Activated CD8-positive, alpha-beta memory T cell treated with anti-CD3 and anti-CD28 coated beads, Interleukin-2, amount 50 U/mL, for 48 hours (primary cell): ENCODE measurements around the gene KHDC4.
"Not testable (repeated sequence)": the region's sequence is repeated elsewhere in the genome, so short reads cannot be mapped to it uniquely, and the experiment has no call there.

Experiments used
- DNase-seq: peaks from one replicate; pipeline ENCODE4 v3.0.0-alpha.2; 2020

The KHDC4 gene

DNA sequence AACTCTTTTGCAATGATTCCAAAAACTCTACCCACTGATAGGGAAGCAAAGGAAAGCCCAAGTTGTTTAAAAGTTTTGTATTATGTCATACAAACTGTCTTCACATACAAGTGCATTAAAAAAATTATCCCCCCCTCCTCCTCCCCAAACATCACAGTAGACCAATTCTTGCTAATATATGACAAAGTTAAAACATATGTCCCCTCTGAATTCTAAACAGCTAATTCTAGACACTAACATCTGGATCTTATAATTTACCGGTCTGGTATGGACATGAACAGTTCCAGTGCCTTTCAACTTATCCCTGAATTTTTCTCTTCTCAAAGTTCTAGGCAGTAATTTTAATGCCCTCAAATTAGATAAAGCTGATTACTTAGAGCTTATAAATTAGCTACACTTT, 36.5 kb downstream of the KHDC4 start:
- DNase-seq: no peak

DNA sequence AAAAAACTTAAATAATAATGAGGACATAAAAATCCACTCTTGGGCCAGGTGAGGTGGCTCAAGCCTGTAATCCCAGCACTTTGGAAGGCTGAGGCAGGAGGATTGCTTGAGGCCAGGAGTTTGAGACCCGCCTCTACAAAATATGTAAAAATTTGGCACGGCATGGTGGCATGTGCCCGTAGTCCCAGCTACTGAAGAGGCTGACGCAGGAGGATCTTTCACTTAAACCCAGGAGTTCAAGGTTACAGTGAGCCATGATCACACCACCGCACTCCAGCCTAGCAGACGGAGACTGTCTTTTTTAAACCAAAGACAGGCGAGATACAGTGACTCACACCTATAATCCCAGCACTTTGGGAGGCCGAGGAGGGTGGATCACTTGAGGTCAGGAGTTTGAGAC, 37.7 kb downstream of the KHDC4 start:
- DNase-seq: not testable (repeated sequence)

DNA sequence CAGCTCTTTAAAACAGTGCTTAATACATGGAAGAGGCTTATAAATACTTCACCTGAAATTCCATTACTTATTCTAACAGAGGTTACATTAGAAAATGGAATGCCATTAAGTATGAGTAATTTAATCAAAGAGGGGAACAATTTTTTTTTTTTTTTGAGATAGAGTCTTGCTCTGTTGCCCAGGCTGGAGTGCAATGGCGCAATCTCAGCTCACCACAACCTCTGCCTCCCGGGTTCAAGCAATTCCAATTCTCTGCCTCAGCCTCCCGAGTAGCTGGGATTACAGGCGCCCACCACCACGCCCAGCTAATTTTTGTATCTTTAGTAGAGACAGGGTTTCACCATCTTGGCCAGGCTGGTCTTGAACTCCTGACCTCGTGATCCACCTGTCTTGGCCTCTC, 38.6 kb downstream of the KHDC4 start:
- not testable (repeated sequence) for DNase-seq

DNA sequence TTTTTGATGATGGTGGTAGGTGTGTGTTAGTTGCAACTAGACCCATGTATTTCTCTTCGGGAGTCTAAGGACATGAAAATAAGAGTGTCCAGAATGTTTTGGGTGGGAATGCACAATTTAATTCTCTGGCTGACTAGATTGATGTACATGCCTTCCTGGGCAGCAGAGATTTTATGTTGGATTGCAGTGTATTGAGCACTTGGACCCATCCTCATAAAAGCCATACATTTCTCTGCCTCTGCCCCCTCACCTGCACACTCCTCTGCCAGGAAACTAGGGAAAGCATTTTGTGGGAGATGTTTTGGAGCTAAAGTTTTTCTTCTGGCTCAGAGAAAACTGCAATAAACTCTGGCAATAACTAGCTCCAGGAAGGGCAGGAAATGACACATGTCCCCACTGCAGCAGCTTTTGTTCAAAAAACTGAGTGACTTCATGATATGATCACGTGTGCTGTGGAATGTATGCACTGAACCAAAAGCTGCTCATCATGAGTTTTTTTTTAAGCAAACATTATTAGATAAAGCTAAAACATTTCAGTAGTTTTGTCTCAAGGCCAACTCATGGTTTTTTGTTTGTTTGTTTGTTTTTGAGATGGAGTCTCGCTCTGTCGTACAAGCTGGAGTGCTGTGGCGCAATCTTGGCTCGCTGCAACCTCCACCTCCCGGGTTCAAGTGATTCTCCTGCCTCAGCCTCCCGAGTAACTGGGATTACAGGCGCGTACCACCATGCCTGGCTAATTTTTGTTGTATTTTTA, 40.6 kb downstream of the KHDC4 start:
- DNase-seq: no peak

DNA sequence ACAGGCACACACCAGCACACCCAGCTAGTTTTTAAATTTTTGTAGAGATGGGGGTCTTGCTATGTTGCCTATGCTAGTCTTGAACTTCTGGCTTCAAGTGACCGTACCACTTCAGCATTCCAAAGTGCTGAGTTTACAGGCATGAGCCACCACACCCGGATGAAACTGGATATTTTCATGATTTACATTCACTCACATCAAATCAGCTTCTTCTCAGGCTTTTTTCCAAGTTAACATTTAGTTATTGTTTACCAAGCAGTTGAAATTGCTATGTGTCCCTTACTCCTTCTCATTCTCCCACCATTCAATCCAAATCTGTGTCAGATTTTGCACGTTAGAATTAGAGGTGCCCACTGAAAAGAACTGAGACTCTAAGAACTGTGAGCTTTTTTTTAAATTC, 41.4 kb downstream of the KHDC4 start:
- DNase-seq: no peak

DNA sequence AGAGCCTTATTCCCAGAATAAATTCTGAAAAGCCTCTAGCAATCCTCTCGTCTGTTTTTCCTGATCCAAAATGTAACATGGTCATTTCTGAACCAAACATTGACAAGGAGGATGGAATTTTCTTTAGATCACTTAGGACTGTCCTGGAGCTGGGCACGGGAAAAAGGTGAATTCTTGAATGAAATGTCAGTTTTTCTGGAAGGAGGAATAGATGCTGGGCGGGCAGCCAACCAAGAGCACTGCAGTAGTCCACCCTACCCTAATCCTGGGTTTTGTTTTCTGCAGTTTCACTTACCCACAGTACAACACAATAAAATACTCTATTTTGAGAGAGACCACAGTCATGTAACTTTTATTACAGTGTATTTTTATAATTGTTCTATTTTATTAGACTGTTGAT, 44.0 kb downstream of the KHDC4 start:
- DNase-seq: no peak

DNA sequence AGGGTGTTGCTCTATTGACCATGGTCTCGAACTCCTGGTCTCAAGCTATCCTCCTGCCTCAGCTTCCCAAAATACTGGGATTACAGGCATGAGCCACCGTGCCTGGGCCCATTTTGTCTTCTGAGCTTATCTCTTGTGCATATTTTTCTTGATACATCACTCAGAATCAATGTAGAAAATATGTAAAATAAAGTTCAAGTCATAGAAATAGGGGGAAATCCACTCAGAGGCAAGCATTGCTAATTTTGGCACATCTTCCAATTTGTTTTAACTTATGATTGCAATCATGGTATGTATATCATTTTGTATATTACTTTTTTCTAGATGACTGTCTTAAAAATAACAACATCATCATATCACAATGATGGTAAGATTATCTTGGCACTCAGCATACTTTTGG, 44.6 kb downstream of the KHDC4 start:
- DNase-seq: no peak

DNA sequence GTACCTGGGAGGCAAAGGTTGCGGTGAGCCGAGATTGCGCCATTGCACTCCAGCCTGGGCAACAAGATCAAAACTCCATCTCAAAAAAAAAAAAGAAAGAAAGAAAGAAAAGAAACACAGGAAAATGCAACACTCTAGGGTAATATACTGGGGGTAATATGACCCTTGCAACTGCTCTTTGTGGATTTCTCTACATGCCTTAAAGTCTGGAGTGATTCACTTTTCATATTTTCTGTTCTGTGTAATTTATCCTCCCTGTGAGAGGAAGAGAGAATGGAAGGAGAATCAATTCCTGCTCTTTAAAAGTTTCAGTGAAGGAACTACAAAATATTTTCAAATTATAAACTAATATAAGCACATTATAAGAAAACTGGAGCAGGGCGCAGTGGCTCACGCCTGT, 45.7 kb downstream of the KHDC4 start:
- no peak for DNase-seq

DNA sequence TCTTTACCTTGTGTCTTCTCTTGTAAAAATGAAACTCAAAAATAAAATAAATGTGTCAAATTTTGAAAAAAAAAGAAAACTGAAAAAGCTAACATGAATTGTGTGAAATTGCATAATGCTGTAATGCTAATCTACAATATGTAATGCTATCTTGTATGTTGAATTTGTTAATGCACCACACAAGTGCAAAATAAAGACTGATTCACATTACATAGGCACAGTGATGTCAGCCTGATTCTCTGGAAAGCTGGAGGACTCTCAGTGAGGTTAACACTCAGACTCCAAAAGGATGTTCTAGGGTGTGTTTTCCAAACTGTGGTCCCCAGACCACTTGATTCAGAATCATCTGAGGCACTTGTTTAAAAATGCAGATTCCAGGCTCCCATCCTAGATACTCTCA, 49.2 kb downstream of the KHDC4 start:
- no peak for DNase-seq

DNA sequence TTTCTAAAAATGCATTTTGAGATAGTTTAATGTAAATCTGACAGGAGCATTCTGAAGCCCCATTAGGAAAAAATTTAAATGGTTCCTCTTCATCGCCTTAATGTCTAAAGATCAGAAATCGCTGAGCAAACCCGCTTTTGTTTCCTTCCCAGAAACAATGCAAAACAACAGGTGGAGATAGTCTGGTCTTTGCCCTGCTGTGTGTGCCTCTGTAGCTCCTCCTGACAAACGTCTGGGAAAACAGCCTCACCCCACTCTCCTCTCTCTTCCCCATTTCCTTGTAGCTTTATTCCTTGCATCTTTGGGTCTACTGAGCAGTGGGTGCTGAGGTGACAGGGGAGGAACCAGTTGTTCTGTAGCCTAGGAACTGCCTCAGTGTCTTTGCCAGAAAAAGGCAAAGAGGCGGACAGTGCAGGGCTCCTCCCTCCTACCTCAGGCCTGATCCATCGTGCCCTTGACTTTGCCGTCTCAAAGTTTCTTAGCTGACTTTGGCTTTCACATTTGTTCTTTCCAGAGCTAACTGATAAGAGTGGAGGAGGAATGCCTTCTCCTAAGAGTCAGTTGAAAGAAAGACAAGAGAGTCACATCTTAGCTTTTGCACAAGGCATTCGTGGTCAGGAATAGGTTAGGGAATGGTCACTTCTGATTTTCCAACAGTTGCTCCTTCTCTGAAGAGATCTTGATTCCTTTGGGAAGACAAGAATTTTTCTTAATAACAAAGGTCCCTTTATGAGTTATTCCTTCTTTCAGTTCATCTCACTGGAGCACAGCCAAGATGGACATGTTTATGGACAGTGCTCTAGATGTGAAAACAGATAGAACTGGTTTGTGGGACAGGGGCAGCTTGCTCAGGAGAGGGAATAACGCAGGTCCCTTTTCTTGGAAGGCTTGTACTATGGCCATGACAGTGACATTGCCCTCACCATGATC, 49.9 kb downstream of the KHDC4 start:
- no peak for DNase-seq

DNA sequence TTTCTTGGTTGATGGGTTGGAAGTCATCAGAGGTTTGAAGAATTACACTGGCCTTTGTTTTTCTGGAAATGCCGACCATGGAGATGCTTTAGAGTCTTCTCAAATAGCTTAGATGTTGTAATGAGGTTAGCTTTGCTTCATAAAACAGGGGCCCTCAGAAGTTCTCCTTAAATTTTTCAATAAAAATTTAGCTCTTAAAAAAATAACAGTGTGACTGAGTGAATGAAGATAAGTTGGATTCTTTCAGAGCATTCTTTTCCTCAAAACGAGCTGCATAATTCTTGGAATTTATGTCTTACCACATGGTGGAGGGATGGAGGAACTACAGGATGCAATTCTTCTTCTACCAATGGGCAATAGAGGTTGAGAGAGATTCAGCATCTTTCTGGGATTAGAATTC, 51.4 kb downstream of the KHDC4 start:
- DNase-seq: no peak

DNA sequence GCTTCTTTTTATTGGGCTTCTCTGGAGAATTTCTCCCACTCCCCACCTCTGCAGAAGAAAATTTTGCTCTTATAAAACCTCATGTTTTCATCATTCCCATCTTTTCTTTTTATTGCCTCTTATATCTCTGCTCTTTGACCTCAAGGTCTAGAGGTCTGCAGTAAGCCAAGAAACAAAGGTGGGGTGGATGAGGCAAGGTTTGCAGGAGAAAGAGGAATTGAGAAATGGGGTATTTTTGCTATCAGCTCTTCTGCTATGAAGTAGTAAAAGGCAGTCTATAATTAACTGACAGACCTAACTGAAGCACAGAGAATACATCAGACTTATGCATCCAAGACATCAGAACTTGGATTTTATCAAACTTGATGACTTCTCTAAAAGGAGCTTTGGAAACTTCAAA, 52.0 kb downstream of the KHDC4 start:
- DNase-seq: no peak

DNA sequence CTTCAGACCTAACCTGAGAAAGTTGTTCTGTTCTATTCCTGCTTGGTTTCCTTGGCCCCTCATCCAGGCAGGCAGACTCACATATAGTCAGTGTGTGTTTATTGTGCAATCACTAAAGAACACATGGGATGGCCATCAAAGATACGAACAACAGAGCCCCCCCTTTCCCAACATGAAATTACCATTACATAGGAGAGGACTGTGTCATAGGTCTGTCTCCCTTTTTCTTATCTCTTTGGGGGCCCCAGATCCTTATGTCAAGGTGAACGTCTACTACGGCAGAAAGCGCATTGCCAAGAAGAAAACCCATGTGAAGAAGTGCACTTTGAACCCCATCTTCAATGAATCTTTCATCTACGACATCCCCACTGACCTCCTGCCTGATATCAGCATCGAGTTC, 53.3 kb downstream of the KHDC4 start:
- no peak for DNase-seq

DNA sequence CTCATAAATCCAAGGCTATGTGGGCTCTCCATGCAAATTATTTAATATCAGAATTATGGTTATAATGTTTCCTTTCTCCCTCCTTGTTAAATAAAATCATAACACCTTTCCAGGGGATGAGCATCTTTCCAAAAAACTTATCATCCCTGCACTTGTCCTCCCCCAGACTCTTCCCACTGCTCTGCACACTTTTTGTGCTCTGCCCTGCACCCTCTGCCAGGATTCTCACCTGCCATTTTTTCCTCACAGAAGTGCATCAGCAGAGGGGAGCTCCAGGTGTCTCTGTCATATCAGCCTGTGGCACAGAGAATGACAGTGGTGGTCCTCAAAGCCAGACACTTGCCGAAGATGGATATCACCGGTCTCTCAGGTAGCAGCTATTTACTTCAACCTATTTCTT, 54.0 kb downstream of the KHDC4 start:
- no peak for DNase-seq

DNA sequence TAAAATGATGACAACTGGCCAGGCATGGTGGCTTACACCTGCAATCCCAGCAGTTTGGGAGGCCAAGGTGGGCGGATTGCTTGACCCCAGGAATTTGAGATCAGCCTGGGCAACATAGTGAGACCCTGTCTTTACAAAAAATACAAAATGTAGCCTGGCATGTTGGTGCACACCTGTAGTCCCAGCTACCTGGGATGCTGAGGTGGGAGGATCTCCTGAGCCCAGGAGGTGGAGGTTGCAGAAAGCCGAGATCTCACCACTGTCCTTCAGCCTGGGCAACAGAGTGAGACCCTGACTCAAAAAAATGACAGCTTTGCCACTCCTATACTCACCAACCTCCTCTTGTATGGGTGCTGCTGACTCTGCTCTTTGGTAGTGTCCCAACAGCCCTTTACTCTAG, 56.3 kb downstream of the KHDC4 start:
- DNase-seq: no peak

DNA sequence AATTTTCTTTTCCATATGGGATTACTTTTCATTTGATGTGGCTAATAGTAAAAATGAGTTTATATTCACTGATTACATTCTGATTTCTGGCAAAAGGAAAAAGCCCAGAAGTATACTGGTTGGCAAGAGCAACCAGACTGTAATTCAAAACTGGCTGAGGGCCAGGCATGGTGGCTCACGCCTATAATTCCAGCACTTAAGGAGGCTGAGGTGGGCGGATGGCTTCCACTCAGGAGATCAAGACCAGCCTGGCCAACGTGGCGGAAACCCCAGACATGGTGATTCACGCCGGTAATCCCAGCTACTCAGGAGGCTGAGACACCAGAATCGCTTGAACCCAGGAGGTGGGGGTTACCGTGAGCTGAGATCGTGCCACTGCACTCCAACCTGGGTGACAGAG, 60.4 kb downstream of the KHDC4 start:
- DNase-seq: no peak

DNA sequence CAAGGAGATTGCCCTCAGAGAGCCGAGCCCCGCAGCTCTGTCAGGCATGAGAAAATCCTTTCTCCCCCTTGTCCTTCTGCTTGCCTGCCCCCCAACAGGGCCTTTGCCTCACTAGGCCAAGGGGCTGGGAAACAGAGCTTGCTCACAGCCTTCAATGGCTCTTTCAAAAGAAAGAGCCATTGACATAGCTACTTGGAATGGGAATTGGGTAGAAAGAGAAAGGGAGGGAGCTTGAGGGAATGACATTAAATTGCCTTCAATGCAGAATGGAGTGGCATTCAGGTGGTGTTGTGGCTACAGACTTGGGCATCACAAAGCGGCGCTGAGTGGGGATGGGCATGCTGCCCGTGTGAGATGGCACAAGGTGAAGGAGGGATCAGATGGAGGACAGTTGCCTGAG, 61.7 kb downstream of the KHDC4 start:
- no peak for DNase-seq

DNA sequence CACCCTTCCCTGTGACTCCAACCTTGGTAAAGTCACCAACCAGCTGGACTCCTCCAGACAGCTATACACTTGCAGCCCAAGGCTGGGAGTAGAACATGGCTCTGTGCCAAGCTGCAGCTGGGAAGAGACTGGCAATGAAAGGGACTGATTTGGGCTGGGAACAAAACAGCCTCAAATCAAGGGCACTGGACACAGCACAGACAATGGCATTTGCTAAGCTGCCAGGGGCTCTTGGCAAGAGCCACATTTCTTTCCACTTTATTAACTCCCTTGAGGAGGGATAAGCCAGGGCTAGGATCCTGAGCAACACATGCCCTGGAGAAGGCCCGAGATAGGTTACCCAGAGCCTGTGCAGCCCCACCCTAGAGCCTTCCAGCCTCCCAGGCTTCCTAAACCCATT, 62.8 kb downstream of the KHDC4 start:
- DNase-seq: no peak

DNA sequence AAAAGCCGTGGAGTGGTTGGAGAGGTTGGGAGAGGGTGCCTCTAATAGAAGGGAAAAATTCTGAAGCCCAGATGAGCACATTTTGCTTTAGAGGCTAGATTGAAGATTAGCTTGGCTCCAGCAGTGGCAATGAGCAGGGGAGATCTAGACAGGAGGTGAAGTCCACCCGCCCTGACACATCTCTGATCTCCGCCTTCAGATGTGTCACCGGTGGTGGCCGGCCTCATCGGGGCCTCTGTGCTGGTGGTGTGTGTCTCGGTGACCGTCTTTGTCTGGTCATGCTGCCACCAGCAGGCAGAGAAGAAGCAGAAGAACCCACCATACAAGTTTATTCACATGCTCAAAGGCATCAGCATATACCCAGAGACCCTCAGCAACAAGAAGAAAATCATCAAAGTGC, 66.4 kb downstream of the KHDC4 start:
- DNase-seq: no peak

DNA sequence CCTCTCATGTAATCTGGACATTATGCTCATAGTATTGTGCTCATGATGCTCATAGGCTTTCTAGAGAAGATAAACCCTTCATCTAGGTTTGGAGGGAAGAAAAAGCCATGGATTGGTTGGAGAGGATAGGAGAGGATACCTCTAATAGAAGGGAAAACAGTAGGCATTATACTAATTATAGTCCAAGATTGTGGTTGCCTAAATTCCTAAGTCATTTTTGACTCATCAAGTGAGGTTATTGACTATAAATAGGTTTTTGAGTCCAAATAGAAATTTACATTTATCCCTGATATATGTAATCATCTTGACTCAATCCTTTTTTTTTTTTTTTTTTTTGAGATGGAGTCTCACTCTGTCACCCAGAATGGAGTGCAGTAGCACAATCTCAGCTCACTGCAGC, 69.8 kb downstream of the KHDC4 start:
- no peak for DNase-seq
